Stimulated activated CD8-positive, alpha-beta memory T cell treated with anti-CD3 and anti-CD28 coated beads, Interleukin-12 subunit alpha, Interleukin-12 subunit beta, amount 100 ng/mL, for 1 hour (primary cell): Measurements from ENCODE around the gene CPSF4.
"Not testable (repeated sequence)": the region's sequence is repeated elsewhere in the genome, so short reads cannot be mapped to it uniquely, and the experiment has no call there.

ENCODE experiments used
- DNase-seq: peaks from one replicate; pipeline ENCODE4 v3.0.0-alpha.2; 2020; ENCODE audit warnings: low read depth

Gene CPSF4

DNA sequence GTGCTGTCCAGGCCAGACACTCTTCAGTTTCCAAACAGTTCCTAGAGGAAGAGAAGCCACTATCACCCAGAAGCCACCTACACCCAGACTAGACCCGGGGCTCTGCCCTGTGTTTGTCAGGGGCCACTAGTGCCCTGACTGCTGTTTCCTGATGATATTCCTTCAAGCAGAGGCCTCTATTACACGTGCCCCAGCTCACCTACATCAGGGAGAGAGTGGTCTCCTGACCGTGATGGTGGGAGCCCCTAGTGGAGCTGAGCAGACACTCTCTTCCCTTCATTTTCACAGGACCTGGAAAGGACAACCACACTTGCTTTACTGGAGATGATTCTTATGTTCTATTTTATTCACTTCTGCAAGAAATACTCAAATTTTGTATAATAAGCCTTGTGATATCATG is 52.1 kb downstream of the CPSF4 start:
- no peak for DNase-seq

DNA sequence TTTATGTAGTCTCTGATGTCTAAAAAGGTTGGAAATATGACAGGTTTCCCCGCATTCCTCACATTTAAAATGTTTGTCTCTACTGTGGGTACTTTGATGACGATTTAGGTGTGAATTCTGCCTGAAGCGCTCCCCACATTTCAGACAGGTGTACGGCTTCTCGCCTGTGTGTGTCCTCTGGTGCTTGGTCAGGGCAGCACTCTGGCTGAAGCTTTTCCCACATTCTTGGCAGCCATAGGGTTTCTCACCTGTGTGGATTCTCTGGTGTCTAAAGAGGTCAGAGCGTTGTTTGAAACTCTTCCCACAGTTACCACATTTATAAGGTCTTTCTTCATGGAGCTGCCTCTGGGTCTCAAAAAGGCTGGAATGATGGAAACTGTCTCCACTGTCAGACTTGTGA is 55.1 kb downstream of the CPSF4 start:
- DNase-seq = no peak

DNA sequence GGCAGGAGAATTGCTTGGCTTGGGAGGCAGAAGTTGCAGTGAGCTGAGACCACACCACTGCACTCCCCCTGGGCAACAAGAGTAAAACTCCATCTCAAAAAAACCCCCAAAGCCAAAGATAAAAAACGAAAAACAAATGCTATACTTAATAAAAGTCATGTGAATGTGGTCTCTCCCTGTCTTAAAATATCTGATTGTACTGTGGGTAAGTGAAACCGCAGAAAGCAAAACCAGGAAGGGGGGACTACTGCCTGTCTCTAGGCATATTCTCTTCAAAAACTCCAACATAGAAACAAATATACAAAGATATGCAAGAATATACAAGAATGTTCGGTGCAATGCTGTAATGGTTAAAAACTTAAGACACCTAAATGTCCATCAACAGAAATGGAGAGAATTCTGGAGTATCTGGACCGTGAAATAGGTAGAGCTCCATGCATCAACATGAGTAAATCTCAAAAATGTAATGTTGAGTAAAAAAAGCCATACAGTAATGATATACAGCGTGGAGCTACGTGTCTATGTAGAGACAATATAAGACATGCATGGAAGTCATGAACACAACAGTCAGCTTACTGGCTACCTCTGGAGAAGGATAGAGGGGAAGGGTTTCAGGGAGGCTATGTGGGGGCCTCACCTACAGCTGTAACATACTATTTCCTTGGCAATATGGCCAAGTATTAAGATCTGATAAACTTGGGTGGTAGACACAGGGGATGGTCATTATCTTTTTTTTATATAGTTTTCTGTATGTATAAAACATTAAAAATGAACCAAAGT is 59.2 kb downstream of the CPSF4 start:
- DNase-seq = no peak

DNA sequence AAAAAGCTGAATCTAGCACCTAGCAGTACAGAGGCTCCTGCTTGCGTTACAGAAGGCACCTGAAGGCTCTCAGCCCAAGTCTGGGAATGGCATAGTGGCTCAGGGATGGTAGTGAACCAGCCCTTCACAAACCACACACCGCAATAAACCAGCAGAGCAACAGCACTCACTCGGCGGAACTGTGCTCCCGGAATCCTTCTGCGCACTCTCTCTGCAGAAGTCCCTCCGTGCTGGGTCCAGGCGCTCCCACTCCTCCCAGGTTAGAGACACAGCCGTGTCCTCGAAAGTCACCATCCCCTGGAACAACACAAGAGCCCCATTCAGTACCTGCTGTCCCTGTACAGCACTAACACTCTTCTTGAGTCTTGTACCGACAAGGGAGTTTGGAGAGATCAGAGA is 59.8 kb downstream of the CPSF4 start:
- DNase-seq = no peak

DNA sequence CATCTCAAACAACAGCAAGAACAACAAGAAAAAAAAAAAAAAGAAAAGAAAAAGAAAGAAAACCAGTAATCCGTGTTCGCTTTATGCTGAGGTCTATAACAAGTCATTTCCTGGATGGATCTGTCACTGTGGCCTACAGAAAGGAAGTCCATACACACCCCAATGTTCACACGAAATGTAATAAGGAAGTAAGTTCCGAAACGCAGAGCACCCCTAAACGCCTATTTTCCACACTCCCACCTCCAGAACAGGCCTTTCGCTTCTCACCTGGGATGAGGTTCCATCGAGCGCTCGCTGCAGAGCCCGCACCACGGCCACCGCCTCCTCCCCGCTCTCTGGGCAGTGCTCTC is 60.6 kb downstream of the CPSF4 start:
- DNase-seq = no peak

DNA sequence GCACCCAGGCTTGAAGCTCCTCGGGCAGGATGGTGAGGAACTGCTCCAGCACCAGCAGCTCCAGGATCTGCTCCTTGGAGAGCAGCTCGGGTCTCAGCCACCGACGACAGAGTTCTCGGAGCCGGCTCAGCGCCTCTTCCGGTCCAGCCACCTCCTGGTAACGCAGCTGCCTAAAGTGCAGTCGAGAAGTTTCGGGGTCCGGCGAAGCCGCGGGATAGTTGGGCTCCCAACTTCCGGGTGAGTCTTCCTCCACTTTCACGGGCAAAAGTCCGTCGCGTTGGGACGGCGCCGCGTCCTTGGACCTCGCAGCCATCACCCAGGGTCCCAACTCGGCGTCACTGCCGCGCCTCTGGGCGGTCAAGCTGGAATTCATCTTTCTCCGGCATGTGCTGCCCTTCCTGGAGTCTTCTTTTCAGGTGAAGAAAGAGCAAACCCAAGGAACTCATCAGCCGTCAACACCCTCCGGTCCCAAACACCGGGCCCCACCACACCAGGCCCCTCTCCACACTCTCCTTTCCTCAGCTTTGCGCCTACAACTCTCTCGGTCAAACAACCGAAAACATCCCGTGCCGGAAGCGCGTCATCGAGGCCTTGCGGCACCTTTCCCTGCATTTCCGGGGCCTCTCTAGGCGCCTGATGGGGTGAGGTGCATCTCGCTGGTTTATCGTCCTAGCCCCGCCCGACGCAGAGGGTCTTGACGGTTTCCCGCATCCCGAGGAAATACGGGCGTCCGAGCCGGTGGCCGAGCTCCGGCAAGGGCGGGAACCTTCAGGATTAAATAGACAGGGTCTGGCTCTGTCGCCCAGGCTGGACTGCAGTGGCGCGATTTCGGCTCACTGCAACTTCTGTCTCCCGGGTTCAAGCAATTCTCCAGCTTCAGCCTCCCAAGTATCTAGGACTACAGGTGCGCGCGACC is 61.2 kb downstream of the CPSF4 start, which contains the start of gene ZNF394:
Gene ZNF394 (minus strand): TSS at position 561 of the 916 bp plus-strand sequence. CDS start 188 bp downstream, at position 373.
- peak; percentile 82 for DNase-seq

DNA sequence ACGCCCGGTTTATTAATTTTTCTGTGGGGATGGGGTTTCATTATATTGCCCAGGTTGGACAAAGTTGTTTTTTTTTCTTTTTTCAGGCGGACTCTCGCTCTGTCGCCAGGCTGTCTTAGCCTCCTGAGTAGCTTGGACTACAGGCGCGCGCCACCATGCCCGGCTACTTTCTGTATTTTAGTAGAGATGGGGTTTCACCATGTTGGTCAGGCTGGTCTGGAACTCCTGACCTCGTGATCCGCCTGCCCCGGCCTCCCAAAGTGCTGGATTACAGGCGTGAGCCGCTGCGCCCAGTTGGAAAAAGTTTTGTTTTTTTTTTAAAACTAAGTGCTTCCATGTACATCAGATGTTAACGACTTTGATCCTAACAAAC is 61.9 kb downstream of the CPSF4 start:
- no peak for DNase-seq

DNA sequence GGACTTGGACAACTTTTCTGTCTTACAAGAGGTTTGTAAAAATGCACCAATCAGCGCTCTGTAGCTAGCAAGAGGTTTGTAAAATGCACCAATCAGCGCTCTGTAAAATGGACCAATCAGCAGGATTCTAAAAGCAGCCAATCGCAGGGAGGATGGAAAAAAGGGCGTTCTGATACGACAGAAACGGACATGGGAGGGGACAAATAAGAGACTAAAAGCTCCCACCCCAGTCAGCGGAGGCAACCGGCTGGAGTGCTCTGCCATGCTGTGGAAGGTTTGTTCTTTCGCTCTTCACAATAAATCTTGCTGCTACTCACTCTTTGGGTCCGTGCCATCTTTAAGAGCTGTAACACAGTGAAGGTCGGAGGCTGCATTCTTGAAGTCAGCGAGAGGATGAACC is 62.5 kb downstream of the CPSF4 start:
- not testable (repeated sequence) for DNase-seq

DNA sequence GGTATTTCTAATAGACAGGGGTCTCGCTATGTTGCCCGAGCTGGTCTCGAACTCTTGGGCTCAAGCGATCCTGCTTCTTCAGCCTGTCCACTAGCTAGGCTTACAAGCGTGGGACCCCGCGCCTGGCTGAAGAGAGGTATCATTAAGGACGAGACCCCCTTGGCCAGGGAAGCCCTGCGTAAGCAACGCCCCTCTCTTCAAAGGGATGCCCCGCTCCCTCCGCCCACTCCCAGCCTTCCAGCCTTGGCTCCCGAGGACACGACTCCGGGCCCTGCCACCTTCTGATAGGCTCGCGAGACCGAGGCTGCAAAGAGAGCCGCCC is 65.5 kb downstream of the CPSF4 start:
- no peak for DNase-seq

DNA sequence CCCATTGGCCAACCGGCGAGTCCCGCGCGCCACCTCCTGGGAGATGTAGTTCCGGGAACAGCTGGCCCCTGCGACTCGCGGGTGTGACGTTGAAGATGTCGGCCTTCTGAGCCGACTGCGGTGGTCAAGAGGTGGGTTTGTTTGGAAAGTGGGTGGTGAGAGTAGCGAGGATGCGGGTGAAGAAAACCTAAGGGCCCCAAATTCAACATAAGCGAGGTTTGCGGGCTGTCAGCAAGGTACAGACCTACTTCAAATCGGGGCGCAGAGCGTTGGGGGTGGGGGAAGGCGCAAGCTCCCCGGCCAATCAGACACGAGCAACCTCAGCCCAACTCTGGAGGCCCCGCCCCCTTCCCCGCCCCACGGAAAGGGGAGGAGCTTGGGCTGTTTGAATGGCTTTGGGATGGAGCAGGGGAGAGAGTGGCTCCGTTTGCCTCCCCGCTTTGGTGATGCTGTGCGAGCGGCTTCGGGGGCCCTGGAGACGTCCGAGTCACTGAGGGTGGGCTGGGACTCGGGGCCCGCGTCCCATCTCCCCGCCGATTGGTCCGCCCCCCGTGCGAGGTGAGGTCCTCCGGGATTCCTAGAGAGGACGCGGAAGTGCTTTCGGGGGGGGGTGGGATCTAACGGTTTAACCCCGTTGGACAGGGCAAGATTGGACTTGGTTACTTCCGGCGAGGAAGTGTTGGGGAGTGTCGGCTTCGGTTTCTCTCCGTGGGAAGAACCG is 66.0 kb downstream of the CPSF4 start, which contains the start of gene ZKSCAN5:
Gene ZKSCAN5 (plus strand): TSS at position 60 of the 721 bp plus-strand sequence. CDS start 1,383 bp downstream, outside the sequence.
- DNase-seq = peak; percentile 93

DNA sequence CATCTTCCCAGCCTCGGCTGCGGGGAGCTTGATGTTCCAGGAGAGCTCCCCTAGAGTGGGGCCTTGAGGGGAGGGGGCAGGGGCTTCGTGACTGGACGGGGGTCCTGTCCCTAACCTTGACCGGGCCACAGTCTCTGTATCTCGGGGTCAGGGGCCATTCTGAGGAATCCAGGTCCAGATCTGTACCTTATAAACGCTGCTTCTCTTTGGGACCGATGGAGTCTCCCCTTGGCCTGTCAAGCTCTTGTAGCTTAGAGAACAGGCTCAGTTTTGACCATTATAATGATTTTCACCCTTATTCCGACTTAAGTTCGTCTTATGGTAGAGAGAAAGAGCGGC is 66.5 kb downstream of the CPSF4 start:
- DNase-seq = no peak
